Activated CD4-positive, CD25-positive, alpha-beta regulatory T cell treated with anti-CD3 and anti-CD28 coated beads, Interleukin-2, amount 50 U/mL, for 72 hours (primary cell): ENCODE data around the gene NMRK2.
A peak's percentile ranks its signal among the peaks of the same experiment; 100 is the strongest.

ENCODE experiments used
- DNase-seq: peaks from one replicate; pipeline ENCODE4 v3.0.0; 2021

Gene NMRK2

GRCh38 chr19:3981736-3982681 is 49.1 kb downstream of the NMRK2 start:
- no peak for DNase-seq

DNA sequence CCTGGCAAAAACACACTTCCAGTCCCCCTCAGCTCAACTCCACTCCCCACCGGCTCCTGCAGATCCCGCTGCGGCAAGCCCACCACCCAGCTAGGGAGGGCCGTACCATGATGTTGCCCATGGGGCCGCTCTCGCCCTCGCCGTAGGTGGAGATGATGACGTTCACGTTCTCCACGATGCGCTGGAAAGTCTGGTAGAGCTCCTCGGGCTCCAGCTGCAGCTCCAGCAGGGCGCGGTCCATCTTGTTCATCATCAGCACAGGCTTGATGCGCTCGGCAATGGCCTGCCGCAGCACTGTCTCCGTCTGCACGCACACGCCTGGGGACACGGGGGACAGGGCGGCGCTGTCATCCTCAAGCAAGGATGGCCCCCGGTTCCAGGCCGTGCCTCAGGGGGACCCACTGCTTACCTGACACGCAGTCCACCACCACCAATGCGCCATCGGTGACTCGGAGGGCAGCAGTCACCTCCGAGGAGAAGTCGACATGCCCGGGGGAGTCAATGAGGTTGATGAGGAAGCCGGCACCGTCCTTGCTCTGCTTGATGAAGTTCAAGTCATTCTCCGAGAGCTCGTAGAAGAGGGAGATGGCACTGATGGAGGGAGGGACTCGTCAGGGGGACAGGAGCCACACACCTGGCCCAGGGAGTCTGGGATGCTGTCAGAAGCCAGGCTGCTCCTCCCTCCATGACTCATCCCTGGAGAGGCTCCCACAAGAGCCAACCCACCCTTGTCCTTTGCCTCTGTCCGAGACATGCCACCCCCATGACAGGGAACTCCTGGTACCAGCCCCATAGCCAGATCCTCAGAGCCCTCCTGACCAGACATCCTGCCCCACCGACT is 50.1 kb downstream of the NMRK2 start:
- DNase-seq, result no peak

DNA sequence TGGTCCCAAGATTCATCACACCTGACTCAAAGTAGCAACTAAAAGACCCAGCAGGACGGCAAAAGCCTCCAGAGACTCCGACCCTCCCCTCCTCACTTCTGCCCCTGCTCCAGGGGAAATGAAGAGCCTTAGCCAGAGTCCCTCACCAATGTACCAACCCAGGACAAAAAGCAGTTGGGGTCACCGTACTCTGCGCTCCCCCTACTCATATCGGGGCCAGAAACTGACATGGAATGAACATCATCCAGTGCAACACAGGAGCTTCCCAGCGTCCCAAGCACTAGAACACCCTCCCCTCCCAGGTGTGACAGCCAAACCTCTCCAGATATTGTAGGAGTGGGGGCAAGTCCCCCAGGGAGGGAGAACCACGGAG is 50.7 kb downstream of the NMRK2 start:
- no peak for DNase-seq

GRCh38 chr19:3983936-3984583 is 51.2 kb downstream of the NMRK2 start:
- no peak for DNase-seq

- no peak for DNase-seq
Observed at GRCh38 chr19:3984584-3984907, 51.7 kb downstream of the NMRK2 start.

- peak; percentile 94 for DNase-seq
Observed at GRCh38 chr19:3984908-3985642, 52.2 kb downstream of the NMRK2 start, which contains the start of gene EEF2. Gene EEF2, minus strand, starts transcription at chr19:3985463. Its CDS starts 83 bp downstream, at chr19:3985380.

- no peak for DNase-seq
Observed at GRCh38 chr19:3985643-3986259, 52.9 kb downstream of the NMRK2 start.

DNA sequence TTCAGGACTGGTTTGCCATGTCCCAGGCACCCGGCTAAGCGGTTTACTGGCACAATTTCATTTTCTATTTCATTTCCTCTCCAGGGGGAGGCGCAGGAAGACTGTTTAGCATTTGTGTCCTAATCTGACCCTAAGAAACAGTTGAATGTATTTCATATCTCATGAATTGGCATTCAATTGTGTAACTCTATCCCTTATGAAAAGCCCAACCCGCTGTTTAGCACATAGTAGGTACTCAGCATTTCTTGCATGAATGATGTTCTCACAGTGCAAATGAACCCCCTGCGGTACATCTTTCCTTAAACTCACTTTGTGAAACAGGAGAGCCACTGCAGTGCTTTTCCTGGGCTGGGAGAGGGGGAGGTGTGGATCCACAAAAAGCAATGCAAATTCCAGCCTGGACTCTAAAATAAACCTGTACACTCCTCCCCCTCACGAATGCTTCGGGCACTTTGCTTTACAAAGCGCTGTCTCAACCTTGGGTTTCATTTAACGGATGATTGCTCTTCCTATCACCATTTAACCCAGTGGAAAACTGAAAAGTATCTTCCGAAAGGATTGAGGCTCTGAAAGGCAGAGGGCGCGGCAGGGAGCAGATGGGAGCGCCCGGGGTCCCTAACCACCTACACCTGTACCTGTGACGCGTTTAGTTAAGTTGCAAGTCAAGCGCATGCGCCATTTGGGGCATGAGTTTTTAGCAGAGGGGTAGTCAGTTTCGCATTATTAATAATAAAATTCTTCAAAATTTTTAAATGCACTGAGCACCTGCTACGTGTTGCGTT is 53.6 kb downstream of the NMRK2 start:
- peak; percentile 51 for DNase-seq

- peak; percentile 90 for DNase-seq
Observed at GRCh38 chr19:3987619-3988371, 54.9 kb downstream of the NMRK2 start.

DNA sequence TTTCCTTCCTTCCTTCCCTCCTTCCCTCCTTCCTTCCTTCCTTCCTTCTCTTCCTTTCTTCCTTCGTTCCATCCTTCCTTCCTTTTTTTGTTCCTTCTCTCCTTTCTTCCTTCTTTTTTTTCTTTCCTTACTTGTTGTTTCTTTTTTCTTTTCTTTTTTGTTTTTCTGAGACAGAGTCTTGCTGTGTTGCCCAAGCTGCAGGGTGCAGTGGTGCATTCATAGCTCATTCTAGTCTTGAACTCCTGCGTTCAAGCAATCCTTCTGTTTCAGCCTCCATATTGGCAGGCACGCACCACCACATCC is 57.9 kb downstream of the NMRK2 start:
- no peak for DNase-seq
